ENCODE data around the gene APOL3. TPM values are rescaled to one million over a fixed set of nuclear protein-coding genes. Genes with fewer than 3 reads are reported as not detected.
A peak's percentile ranks its signal among the peaks of the same experiment; 100 is the strongest.

The APOL3 gene
- total and polyA plus RNA-seq, 4 donors: 3.0 to 15.1 (median 5.6) TPM

- Histone ChIP-seq H3K27me3 (ENCODE audit: control insufficient read depth, insufficient read depth, low read length) (no peaks in the 10 kb centered on the region), H3K9me3 (ENCODE audit: control insufficient read depth, insufficient read depth, low read length) (no peaks in the 10 kb centered on the region), H3K27ac (ENCODE audit: low read depth, low read length) (no peak overlapping the region), H3K4me1 (ENCODE audit: control insufficient read depth, insufficient read depth, low read length) (peaks cover 7% of the 10 kb centered on the region), H3K4me3 (ENCODE audit: low read depth, low read length) (no peak overlapping the region), H3K36me3 (ENCODE audit: control insufficient read depth, insufficient read depth, low read length) (no peaks in the 10 kb centered on the region)
- DNase-seq (ENCODE audit: low read depth in 4 of 6, low spot score in 6 of 6): no peak
- 95% methylated on average over 5 of the region's 7 CpGs for WGBS (ENCODE audit: insufficient coverage)
These were observed 22.9 kb upstream of the APOL3 start for GRCh38 chr22:36183446-36183845.

- Histone ChIP-seq H3K4me3 (ENCODE audit: low read depth, low read length) (no peak overlapping the region), H3K27ac (ENCODE audit: low read depth, low read length) (no peak overlapping the region), H3K9me3 (ENCODE audit: control insufficient read depth, insufficient read depth, low read length) (no peaks in the 10 kb centered on the region), H3K36me3 (ENCODE audit: control insufficient read depth, insufficient read depth, low read length) (no peaks in the 10 kb centered on the region), H3K27me3 (ENCODE audit: control insufficient read depth, insufficient read depth, low read length) (no peaks in the 10 kb centered on the region), H3K4me1 (ENCODE audit: control insufficient read depth, insufficient read depth, low read length) (peaks cover 7% of the 10 kb centered on the region)
- no peak for DNase-seq (ENCODE audit: low read depth in 4 of 6, low spot score in 6 of 6)
- WGBS (ENCODE audit: insufficient coverage): 85% methylated on average over 5 of the region's 6 CpGs
These were observed 22.3 kb upstream of the APOL3 start for GRCh38 chr22:36182857-36183256.

GRCh38 chr22:36182056-36182455, 21.5 kb upstream of the APOL3 start:
- no peaks in the 10 kb centered on the region for H3K36me3 ChIP-seq (ENCODE audit: control insufficient read depth, insufficient read depth, low read length)
- no peak overlapping the region for H3K27ac ChIP-seq (ENCODE audit: low read depth, low read length)
- no peaks in the 10 kb centered on the region for H3K27me3 ChIP-seq (ENCODE audit: control insufficient read depth, insufficient read depth, low read length)
- WGBS (ENCODE audit: insufficient coverage): 67% methylated on average over 3 of the region's 7 CpGs
- no peak for DNase-seq (ENCODE audit: low read depth in 4 of 6, low spot score in 6 of 6)
- H3K4me3 ChIP-seq (ENCODE audit: low read depth, low read length): no peak overlapping the region
- H3K4me1 ChIP-seq (ENCODE audit: control insufficient read depth, insufficient read depth, low read length): peaks cover 7% of the 10 kb centered on the region
- H3K9me3 ChIP-seq (ENCODE audit: control insufficient read depth, insufficient read depth, low read length): no peaks in the 10 kb centered on the region

DNA sequence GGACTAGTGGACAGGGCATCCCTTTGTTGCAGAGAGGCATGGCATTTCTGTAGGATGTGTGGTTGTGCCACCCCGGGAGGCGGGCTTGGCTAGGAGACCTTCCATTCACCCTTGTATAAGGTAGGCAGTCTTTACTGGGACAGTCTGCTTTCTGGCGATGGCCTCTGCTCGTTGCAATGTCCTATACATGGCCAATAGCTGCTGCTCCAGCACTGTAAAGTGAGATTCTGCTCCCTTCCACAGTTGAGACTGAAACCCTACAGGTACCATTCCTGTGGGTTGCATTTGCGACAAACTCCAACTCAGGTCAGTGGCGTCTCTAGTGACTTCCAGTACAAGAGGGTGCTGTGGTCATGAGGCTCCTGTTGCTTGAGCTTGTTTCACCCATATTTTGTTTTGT, 20.4 kb upstream of the APOL3 start:
- WGBS (ENCODE audit: insufficient coverage): 100% methylated on average over 3 of the region's 6 CpGs

DNA sequence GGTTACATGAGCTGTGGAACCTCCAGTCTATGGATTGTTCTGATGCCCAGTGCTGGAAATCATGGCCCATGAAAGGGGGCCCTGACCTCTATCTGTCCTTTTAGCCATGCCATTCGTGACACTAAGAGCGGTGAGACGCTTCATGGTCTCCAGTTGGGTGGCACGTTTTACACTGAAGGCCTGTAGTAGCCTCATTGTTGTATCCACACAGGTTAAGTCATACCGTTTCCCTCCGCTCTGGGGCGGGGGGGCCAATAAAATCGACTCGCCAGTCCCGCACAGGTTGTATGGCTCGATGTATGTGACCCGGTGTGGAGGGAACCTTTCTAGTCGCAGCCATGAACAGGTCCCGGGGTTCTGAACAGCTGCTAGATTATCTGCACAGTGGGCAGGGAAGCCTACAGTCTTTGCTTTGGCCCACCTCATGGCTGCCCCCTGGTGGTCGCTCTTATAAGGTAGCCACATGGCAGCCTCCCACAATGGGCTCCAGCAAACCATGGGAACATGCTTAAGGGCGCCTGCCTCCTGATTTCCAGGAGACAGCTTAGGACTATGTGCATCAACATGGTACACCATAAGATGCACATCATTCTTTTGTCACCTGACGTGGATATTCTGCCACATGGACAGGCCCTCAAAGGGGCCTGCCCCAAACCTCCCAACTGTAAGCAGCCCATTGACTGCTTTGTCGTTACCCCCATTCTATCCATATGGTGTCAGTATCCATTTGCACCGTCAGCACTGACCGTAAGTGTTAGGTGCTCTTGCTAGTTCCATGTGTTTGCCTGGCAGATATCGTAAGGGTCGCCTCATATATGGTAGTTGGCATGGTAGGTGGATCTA, 19.7 kb upstream of the APOL3 start:
- Histone ChIP-seq H3K4me3 (ENCODE audit: low read depth, low read length) (no peak overlapping the region), H3K27me3 (ENCODE audit: control insufficient read depth, insufficient read depth, low read length) (no peaks in the 10 kb centered on the region), H3K4me1 (ENCODE audit: control insufficient read depth, insufficient read depth, low read length) (peaks cover 7% of the 10 kb centered on the region), H3K9me3 (ENCODE audit: control insufficient read depth, insufficient read depth, low read length) (no peaks in the 10 kb centered on the region), H3K27ac (ENCODE audit: low read depth, low read length) (no peak overlapping the region), H3K36me3 (ENCODE audit: control insufficient read depth, insufficient read depth, low read length) (no peaks in the 10 kb centered on the region)
- 65% methylated on average over 22 of the region's 22 CpGs for WGBS (ENCODE audit: insufficient coverage)
- DNase-seq (ENCODE audit: low read depth in 4 of 6, low spot score in 6 of 6): peak in 2 of 6 donors; percentile 20 to 46

More for the DNA sequence above, 20.4 kb upstream of the APOL3 start:
- DNase-seq (ENCODE audit: low read depth in 4 of 6, low spot score in 6 of 6): no peak
- peaks cover 7% of the 10 kb centered on the region for H3K4me1 ChIP-seq (ENCODE audit: control insufficient read depth, insufficient read depth, low read length)
- H3K36me3 ChIP-seq (ENCODE audit: control insufficient read depth, insufficient read depth, low read length): no peaks in the 10 kb centered on the region
- H3K27me3 ChIP-seq (ENCODE audit: control insufficient read depth, insufficient read depth, low read length): no peaks in the 10 kb centered on the region
- H3K27ac ChIP-seq (ENCODE audit: low read depth, low read length): no peak overlapping the region
- no peak overlapping the region for H3K4me3 ChIP-seq (ENCODE audit: low read depth, low read length)
- H3K9me3 ChIP-seq (ENCODE audit: control insufficient read depth, insufficient read depth, low read length): no peaks in the 10 kb centered on the region

GRCh38 chr22:36177160-36177559, 16.6 kb upstream of the APOL3 start:
- Histone ChIP-seq H3K36me3 (ENCODE audit: control insufficient read depth, insufficient read depth, low read length) (no peaks in the 10 kb centered on the region), H3K4me1 (ENCODE audit: control insufficient read depth, insufficient read depth, low read length) (no peaks in the 10 kb centered on the region), H3K4me3 (ENCODE audit: low read depth, low read length) (no peak overlapping the region), H3K9me3 (ENCODE audit: control insufficient read depth, insufficient read depth, low read length) (no peaks in the 10 kb centered on the region), H3K27me3 (ENCODE audit: control insufficient read depth, insufficient read depth, low read length) (no peaks in the 10 kb centered on the region), H3K27ac (ENCODE audit: low read depth, low read length) (no peak overlapping the region)
- DNase-seq (ENCODE audit: low read depth in 4 of 6, low spot score in 6 of 6): no peak
- 81% methylated on average over 2 of the region's 3 CpGs for WGBS (ENCODE audit: insufficient coverage)

DNA sequence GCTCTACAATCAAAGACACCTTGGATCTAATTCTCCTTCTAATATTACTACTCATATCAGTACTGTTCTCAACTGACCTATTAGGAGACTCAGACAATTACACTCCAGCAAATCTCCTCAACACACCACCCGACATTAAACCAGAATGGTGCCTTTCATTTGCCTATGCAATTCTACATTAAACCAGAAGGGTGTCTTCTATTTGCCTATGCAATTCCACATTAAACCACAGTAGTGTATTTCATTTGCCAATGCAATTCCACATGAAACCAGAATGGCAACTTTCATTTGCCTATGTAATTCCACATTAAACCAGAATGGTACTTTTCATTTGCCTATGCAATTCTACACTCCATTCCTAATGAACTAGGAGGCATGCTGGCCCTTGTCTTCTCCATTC, 15.3 kb upstream of the APOL3 start:
- Histone ChIP-seq H3K36me3 (ENCODE audit: control insufficient read depth, insufficient read depth, low read length) (no peaks in the 10 kb centered on the region), H3K9me3 (ENCODE audit: control insufficient read depth, insufficient read depth, low read length) (no peaks in the 10 kb centered on the region), H3K4me1 (ENCODE audit: control insufficient read depth, insufficient read depth, low read length) (no peaks in the 10 kb centered on the region), H3K27me3 (ENCODE audit: control insufficient read depth, insufficient read depth, low read length) (no peaks in the 10 kb centered on the region), H3K27ac (ENCODE audit: low read depth, low read length) (no peak overlapping the region), H3K4me3 (ENCODE audit: low read depth, low read length) (no peak overlapping the region)
- 0% methylated on average over 1 of the region's 1 CpG for WGBS (ENCODE audit: insufficient coverage)
- DNase-seq (ENCODE audit: low read depth in 4 of 6, low spot score in 6 of 6): no peak

- no peaks in the 10 kb centered on the region for H3K4me1 ChIP-seq (ENCODE audit: control insufficient read depth, insufficient read depth, low read length)
- WGBS (ENCODE audit: insufficient coverage): 52% methylated on average over 2 of the region's 3 CpGs
- H3K36me3 ChIP-seq (ENCODE audit: control insufficient read depth, insufficient read depth, low read length): no peaks in the 10 kb centered on the region
- H3K4me3 ChIP-seq (ENCODE audit: low read depth, low read length): no peak overlapping the region
- DNase-seq (ENCODE audit: low read depth in 4 of 6, low spot score in 6 of 6): no peak
- no peak overlapping the region for H3K27ac ChIP-seq (ENCODE audit: low read depth, low read length)
- no peaks in the 10 kb centered on the region for H3K9me3 ChIP-seq (ENCODE audit: control insufficient read depth, insufficient read depth, low read length)
- no peaks in the 10 kb centered on the region for H3K27me3 ChIP-seq (ENCODE audit: control insufficient read depth, insufficient read depth, low read length)
These were observed 11.4 kb upstream of the APOL3 start for GRCh38 chr22:36171941-36172340.

DNA sequence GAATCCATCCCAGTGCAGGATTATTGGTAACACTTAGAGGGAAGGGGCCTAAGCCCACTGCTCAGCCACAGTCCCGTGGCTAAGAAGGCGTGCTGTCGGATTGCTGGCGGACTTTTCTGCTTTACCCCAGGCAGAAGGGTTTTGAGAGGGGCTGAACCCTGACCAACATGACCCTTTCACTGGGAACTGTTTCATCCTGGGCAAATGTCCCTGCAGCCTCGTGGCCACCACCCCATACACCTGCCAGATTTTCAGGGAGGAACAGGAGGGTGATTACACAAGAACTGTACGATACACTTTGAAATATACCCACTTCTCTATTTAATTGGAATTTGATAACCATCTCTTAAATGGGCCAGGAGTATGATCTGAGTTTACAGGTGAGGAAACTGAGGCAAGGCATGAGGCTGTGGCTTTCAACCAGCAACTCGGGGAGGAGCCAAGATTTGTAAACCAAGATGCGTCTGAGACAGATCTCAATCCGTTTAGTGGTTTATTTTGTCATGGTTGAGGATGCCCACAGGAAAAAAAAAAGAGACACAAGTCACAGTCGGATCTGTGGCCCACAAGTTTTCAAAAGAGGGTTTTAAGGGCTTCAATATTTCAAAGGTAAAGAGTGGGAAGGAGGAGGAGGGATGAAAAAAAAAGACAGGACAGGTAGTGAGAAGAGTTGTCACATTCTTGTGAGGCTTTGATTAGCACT, 6.1 kb upstream of the APOL3 start:
- no peak for DNase-seq (ENCODE audit: low read depth in 4 of 6, low spot score in 6 of 6)
- Histone ChIP-seq H3K27ac (ENCODE audit: low read depth, low read length) (no peak overlapping the region), H3K4me3 (ENCODE audit: low read depth, low read length) (no peak overlapping the region), H3K4me1 (ENCODE audit: control insufficient read depth, insufficient read depth, low read length) (no peaks in the 10 kb centered on the region), H3K27me3 (ENCODE audit: control insufficient read depth, insufficient read depth, low read length) (no peaks in the 10 kb centered on the region), H3K9me3 (ENCODE audit: control insufficient read depth, insufficient read depth, low read length) (no peaks in the 10 kb centered on the region), H3K36me3 (ENCODE audit: control insufficient read depth, insufficient read depth, low read length) (no peaks in the 10 kb centered on the region)
- 91% methylated on average over 8 of the region's 10 CpGs for WGBS (ENCODE audit: insufficient coverage)

DNA sequence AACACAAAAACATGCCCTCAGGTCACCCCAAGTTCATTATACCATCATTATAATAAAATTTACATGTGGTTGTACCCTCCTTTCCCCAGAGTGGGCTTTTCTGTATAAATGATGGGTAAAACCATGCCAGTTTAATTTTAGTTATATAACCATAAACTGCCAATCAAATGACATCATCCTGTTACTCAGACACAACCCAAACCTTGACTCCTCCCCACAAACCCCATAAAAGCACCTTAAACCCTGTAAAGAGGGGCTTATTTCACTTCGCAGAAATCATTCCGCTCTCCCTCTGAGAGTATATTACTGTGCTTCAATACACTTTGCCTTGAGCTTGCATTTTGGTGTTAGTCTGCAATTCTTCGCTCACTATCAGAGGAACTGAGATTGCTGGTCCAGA, 5.5 kb upstream of the APOL3 start:
- WGBS (ENCODE audit: insufficient coverage): 100% methylated on average over 2 of the region's 3 CpGs

More for the DNA sequence above, 5.5 kb upstream of the APOL3 start:
- Histone ChIP-seq H3K4me3 (ENCODE audit: low read depth, low read length) (no peak overlapping the region), H3K4me1 (ENCODE audit: control insufficient read depth, insufficient read depth, low read length) (no peaks in the 10 kb centered on the region), H3K36me3 (ENCODE audit: control insufficient read depth, insufficient read depth, low read length) (no peaks in the 10 kb centered on the region), H3K27ac (ENCODE audit: low read depth, low read length) (no peak overlapping the region), H3K9me3 (ENCODE audit: control insufficient read depth, insufficient read depth, low read length) (no peaks in the 10 kb centered on the region), H3K27me3 (ENCODE audit: control insufficient read depth, insufficient read depth, low read length) (no peaks in the 10 kb centered on the region)
- DNase-seq (ENCODE audit: low read depth in 4 of 6, low spot score in 6 of 6): no peak

All from spinal cord (tissue), 10 donors.